GM21360 (cell line): Measurements from ENCODE around the gene RPS26.
A peak's percentile ranks its signal among the peaks of the same experiment; 100 is the strongest.
"Not testable (repeated sequence)": the region's sequence is repeated elsewhere in the genome, so short reads cannot be mapped to it uniquely, and the experiment has no call there.

Experiments
- ATAC-seq: cut with Tn5 transposase; IDR thresholded peaks from one replicate; pipeline ENCODE4 v1.9.1; 2021; ENCODE audit warnings: mild to moderate bottlenecking, moderate library complexity; ENCODE audit not compliant: unreplicated experiment

RPS26 gene

GRCh38 chr12:56020423-56021184, 21.1 kb upstream of the RPS26 start, which contains the start of gene IKZF4:
IKZF4 (plus strand) TSS chr12:56021043; CDS start chr12:56021494, 451 bp downstream.
- no peak for ATAC-seq

GRCh38 chr12:56021889-56022497, 19.7 kb upstream of the RPS26 start:
- ATAC-seq, result no peak

- ATAC-seq, result no peak
Observed at GRCh38 chr12:56028511-56029165, 13.1 kb upstream of the RPS26 start.

GRCh38 chr12:56029166-56029519, 12.6 kb upstream of the RPS26 start:
- ATAC-seq, result no peak

GRCh38 chr12:56029666-56030293, 11.9 kb upstream of the RPS26 start:
- ATAC-seq, result no peak

- ATAC-seq, result no peak
Observed at GRCh38 chr12:56031987-56032386, 9.7 kb upstream of the RPS26 start.

GRCh38 chr12:56034586-56035332, 7.0 kb upstream of the RPS26 start:
- no peak for ATAC-seq

GRCh38 chr12:56037161-56037560, 4.6 kb upstream of the RPS26 start:
- ATAC-seq, result no peak

- ATAC-seq, result no peak
Observed at GRCh38 chr12:56038022-56038655, 3.6 kb upstream of the RPS26 start.

- no peak for ATAC-seq
Observed at GRCh38 chr12:56040151-56040550, 1.6 kb upstream of the RPS26 start.

GRCh38 chr12:56040963-56041551, 661 bp upstream of the RPS26 start:
- peak; percentile 9 for ATAC-seq

- ATAC-seq, result not testable (repeated sequence)
Observed at GRCh38 chr12:56042430-56042813, 704 bp downstream of the RPS26 start.

GRCh38 chr12:56042843-56043242, 1.1 kb downstream of the RPS26 start:
- ATAC-seq, result no peak

- no peak for ATAC-seq
Observed at GRCh38 chr12:56046027-56046780, 4.5 kb downstream of the RPS26 start.

GRCh38 chr12:56053407-56053893, 11.7 kb downstream of the RPS26 start:
- no peak for ATAC-seq

- not testable (repeated sequence) for ATAC-seq
Observed at GRCh38 chr12:56059964-56060363, 18.2 kb downstream of the RPS26 start.

- no peak for ATAC-seq
Observed at GRCh38 chr12:56061982-56062381, 20.3 kb downstream of the RPS26 start.

GRCh38 chr12:56062996-56063395, 21.3 kb downstream of the RPS26 start:
- ATAC-seq, result no peak

- no peak for ATAC-seq
Observed at GRCh38 chr12:56071648-56072047, 29.9 kb downstream of the RPS26 start.
